Ovary (tissue), 3 donors: ENCODE measurements around the gene TAMM41.

ENCODE experiments used
- POLR2A ChIP-seq: fragments of 450-650 bp; IDR thresholded peaks from one replicate; pipeline ENCODE4 v1.6.1; 2017; ENCODE audit warnings: antibody characterized with exemption, mild to moderate bottlenecking, moderate library complexity
- TF ChIP-seq, protein P1 (sequence below), 3 donors: fragments of 450-650 bp in 2 of 3; fragments of 200-600 bp in 1 of 3; IDR thresholded peaks; one replicate each; pipeline versions ENCODE4 v1.5.1 to v1.8.0; 2016 to 2022; ENCODE audit warnings: antibody characterized with exemption in 3 of 3, mild to moderate bottlenecking in 1 of 3
- donor health status: DM: no; HTN: no; CAD: no.

- TF ChIP-seq, protein P1, sequence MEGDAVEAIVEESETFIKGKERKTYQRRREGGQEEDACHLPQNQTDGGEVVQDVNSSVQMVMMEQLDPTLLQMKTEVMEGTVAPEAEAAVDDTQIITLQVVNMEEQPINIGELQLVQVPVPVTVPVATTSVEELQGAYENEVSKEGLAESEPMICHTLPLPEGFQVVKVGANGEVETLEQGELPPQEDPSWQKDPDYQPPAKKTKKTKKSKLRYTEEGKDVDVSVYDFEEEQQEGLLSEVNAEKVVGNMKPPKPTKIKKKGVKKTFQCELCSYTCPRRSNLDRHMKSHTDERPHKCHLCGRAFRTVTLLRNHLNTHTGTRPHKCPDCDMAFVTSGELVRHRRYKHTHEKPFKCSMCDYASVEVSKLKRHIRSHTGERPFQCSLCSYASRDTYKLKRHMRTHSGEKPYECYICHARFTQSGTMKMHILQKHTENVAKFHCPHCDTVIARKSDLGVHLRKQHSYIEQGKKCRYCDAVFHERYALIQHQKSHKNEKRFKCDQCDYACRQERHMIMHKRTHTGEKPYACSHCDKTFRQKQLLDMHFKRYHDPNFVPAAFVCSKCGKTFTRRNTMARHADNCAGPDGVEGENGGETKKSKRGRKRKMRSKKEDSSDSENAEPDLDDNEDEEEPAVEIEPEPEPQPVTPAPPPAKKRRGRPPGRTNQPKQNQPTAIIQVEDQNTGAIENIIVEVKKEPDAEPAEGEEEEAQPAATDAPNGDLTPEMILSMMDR (IDR thresholded peaks at IDR 0.05), result no peak
- no peak for TF ChIP-seq POLR2A
Measured at GRCh38 chr3:11853450-11853849, 6.8 kb upstream of the TAMM41 start.
